ENCODE results near the gene OR13F1. TPM values are rescaled to one million over a fixed set of nuclear protein-coding genes. Genes with fewer than 3 reads are reported as not detected.

The OR13F1 gene
- total RNA-seq (2021; ENCODE audit: unreplicated experiment) (not detected), Bru-seq, nascent RNA (not detected), BruChase-seq, experiment 1, labeled RNA remaining after a 6-hour chase (not detected), BruChase-seq, experiment 2, labeled RNA remaining after a 2-hour chase (not detected)
- polyA plus RNA-seq (2012) = not detected in 2 replicates
- long read RNA-seq = 0 reads

- H3K36me3 ChIP-seq (ENCODE audit: control insufficient read depth in 1 of 2, insufficient read depth in 2 of 2, low read length in 2 of 2) = no peaks in the 10 kb centered on the region
- H3K27me3 ChIP-seq (ENCODE audit: insufficient read depth, low read length) = no peaks in the 10 kb centered on the region
- H3K9me2 ChIP-seq (ENCODE audit: insufficient read depth) = no peaks in the 10 kb centered on the region
- no peak for ATAC-seq
- no peak within 1 kb of the TSS for H2AFZ ChIP-seq (ENCODE audit: low read depth, low read length, poor library complexity, severe bottlenecking)
- no TSS peak for BruUV-seq (replicated peaks)
- TF ChIP-seq ZBTB33 (IDR thresholded peaks at IDR 0.05; ENCODE audit: extremely low read depth, insufficient replicate concordance, low read length) (no peak), REST (IDR thresholded peaks at IDR 0.05; ENCODE audit: low read depth) (no peak), RAD21 (IDR thresholded peaks at IDR 0.05; ENCODE audit: low read depth) (no peak), YY1 (IDR thresholded peaks at IDR 0.05; ENCODE audit: extremely low read depth, insufficient replicate concordance, low read depth, low read length) (no peak), CEBPB (IDR thresholded peaks at IDR 0.05; ENCODE audit: low read depth) (no peak), CTCF (IDR thresholded peaks at IDR 0.05 in 2 of 3, conservative IDR thresholded peaks at IDR 0.05 in 1 of 3; ENCODE audit: borderline replicate concordance in 1 of 3, insufficient read depth in 1 of 3, low read depth in 2 of 3, low read length in 2 of 3) (no peak), CBX3 (IDR thresholded peaks at IDR 0.05; ENCODE audit: low read depth) (no peak), JUND (IDR thresholded peaks at IDR 0.05) (no peak), SP1 (IDR thresholded peaks at IDR 0.05; ENCODE audit: low read depth) (no peak), EZH2phosphoT487 (IDR thresholded peaks at IDR 0.05; ENCODE audit: borderline replicate concordance) (no peak)
- H3K79me2 ChIP-seq (ENCODE audit: insufficient read depth, low read length) = no peaks in the 10 kb centered on the region
- H3K4me3 ChIP-seq (replicated peaks in 1 of 2; ENCODE audit: low read depth in 1 of 2, low read length in 2 of 2) = no peak within 1 kb of the TSS
- H4K20me1 ChIP-seq (ENCODE audit: insufficient read depth) = no peaks in the 10 kb centered on the region
- no peak within 1 kb of the TSS for H3K9ac ChIP-seq (ENCODE audit: low read length)
- ChIA-PET POLR2A (no interaction called here), RAD21 (ENCODE audit: low non-redundant PET in 1 of 2, low total read pairs in 2 of 2, uncharacterized antibody in 2 of 2, unreplicated experiment in 2 of 2) (no interaction called here), CTCF (no interaction called here)
- no peak for DNase-seq (ENCODE audit: low read depth, low spot score)
- H3K27ac ChIP-seq (ENCODE audit: low read depth, low read length) = no peak within 1 kb of the TSS
- H3K4me1 ChIP-seq (ENCODE audit: control insufficient read depth in 1 of 2, insufficient read depth in 2 of 2, low read length in 2 of 2) = no peaks in the 10 kb centered on the region
- no peaks in the 10 kb centered on the region for H3K9me3 ChIP-seq (ENCODE audit: control insufficient read depth in 1 of 2, insufficient read depth in 1 of 2, low read depth in 1 of 2, low read length in 2 of 2)
- no peak within 1 kb of the TSS for H3K4me2 ChIP-seq (ENCODE audit: low read length)
- intact Hi-C loops (cut with micrococcal nuclease) = no loop called here
Observed at GRCh38 chr9:104503963-104504362, at the start of gene OR13F1. Gene OR13F1 (plus strand): TSS chr9:104504263. CDS start chr9:104504263, 0 bp downstream.
